HFF-Myc (cell line): ENCODE measurements around the gene SFSWAP.

Experiments
- DNase-seq: peaks from one replicate; pipeline ENCODE4 v3.0.0-alpha.2; 2011; ENCODE audit warnings: low read depth; ENCODE audit errors: extremely low read depth
- H3K4me3 ChIP-seq: replicated peaks from 2 replicates; pipeline ENCODE4 v1.5.1; 2011; ENCODE audit warnings: low read depth, mild to moderate bottlenecking, control low read depth, low read length
- CTCF ChIP-seq: IDR thresholded peaks from 2 replicates; pipeline ENCODE4 v1.5.1; 2012; ENCODE audit warnings: mild to moderate bottlenecking, low read depth, low read length, control low read depth; ENCODE audit errors: missing control alignments

Gene SFSWAP

GRCh38 chr12:131833896-131834641 lies 123.2 kb downstream of the SFSWAP start:
- H3K4me3 ChIP-seq = no peak overlapping the region
- no peak for DNase-seq
- TF ChIP-seq CTCF = peak; percentile 46

DNA sequence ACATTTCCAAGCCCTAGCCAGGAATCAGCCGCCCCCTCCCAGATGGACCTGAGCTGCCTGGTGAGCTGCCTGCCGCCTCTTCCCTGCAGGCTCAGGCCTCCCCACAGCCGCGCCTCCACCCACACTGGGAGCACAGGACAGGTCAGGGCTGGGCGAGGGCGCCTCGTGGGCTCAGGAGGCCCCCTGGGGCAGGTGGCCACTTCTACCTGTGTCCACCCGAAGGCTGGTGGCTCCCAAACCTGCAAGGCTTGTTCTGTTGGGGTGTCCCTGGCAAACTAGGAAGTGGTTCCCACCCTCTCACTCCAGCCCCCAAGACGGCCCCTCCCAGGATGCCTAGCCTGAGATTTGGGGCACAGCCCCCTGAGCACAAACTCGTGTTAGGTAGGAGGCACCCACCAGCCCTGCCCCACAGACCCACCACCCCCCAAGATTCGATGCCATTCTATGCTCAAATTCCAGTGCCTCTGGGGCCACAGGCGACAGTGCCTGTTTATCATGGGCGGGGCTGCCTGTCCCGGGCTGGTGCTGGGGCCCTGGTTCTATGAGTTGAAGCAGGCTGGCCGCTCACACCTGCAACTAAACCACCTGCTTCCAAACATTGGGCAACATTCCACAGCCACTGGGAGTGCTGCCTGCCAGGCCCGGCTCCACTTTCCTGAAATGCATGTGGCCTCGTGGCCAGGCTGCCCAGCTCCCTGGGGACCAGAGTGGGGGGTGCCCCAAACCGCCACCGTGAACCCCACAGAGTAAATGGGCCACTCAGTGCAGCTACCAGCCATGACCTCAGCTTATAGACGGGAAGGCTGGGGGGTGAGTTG lies 124.1 kb downstream of the SFSWAP start:
- no peak for TF ChIP-seq CTCF
- no peak overlapping the region for H3K4me3 ChIP-seq
- DNase-seq = no peak

DNA sequence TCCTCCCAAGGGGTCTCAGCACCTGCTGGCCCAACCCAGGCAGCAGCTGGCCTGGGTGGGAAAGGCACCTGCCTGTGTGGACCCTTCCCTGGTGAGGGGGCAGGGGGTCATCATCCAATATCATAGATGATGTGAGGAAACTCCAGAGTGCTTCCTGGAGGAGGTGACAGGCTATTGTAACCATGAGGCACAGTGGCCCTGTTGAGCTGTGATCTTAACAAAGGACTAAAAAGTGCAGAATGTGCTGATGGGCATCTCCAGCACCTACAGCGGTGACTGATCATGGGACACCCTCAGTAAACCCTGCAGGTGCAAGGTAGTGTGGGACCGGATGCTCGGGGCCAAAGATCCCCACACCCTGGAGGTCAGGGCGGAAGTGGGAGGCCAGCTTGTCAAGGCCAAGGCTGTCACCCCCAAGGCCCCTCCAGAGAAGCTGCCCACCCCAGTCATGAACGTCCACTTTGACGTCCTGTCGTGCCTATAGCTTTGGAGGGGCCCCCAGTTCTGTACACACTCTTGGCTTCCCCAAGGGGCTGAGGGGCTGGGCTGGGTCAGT lies 124.8 kb downstream of the SFSWAP start:
- no peak for DNase-seq
- H3K4me3 ChIP-seq = no peak overlapping the region
- TF ChIP-seq CTCF = no peak

GRCh38 chr12:131836193-131836592 lies 125.3 kb downstream of the SFSWAP start:
- TF ChIP-seq CTCF = peak; percentile 36
- no peak overlapping the region for H3K4me3 ChIP-seq
- no peak for DNase-seq

GRCh38 chr12:131836714-131837397 lies 126.0 kb downstream of the SFSWAP start:
- H3K4me3 ChIP-seq = no peak overlapping the region
- no peak for DNase-seq
- no peak for TF ChIP-seq CTCF

- no peak overlapping the region for H3K4me3 ChIP-seq
- TF ChIP-seq CTCF = no peak
- DNase-seq = no peak
Measured at GRCh38 chr12:131840643-131841416, 129.9 kb downstream of the SFSWAP start.
